Embryonic facial prominence (tissue), 1 donor: ENCODE results near the gene COX11.

Experiments used
- DNase-seq: peaks from one replicate; pipeline ENCODE4 v3.0.0-alpha.2; 2016; ENCODE audit errors: extremely low spot score

Gene COX11

GRCh38 chr17:54968262-54968987, at the start of gene COX11, which contains the start of gene STXBP4:
COX11 (minus strand) TSS chr17:54968654; CDS start chr17:54968646, 8 bp downstream.
STXBP4 (plus strand) TSS chr17:54968765; CDS start chr17:54986220, 17,455 bp downstream.
- DNase-seq: peak; percentile 94

- DNase-seq: no peak
Observed at GRCh38 chr17:55005520-55005919, 37.1 kb upstream of the COX11 start.

DNA sequence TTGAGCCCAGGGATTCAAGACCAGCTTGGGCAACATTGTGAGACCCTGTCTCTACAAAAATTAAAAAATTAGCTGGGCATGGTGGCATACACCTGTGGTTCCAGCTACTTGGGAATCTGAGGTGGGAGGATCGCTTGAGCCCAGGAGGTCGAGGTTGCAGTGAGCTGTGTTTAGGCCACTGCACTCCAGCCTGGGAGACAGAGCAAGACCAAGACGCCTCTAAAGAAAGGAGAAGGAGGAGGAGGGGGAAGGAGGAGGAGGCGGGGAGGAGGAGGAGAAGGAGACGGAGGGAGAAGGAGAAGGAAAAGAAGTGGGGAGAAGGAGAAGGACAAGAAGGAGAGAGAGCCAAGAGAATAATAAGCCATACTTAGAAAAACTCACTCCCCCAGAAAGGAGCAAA, 36.0 kb upstream of the COX11 start:
- DNase-seq: no peak

DNA sequence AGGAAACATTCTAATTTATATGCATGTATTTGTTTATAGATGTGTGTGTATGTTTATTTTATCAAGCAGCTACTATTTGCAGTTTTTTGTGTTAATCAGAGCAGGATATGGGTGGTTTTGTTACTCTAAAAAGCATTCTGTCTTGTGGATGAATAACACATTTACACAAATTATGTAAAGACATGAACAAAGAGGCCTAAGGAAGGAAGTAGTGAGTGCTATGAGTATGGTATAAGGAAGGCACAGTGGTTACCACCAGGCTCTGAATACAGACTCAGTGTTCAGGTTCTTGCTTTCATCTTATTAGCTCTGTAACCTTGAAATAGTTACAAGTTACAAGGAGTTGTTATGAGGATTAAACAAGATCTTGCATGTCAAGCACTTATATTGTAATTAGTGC, 34.0 kb upstream of the COX11 start:
- no peak for DNase-seq

DNA sequence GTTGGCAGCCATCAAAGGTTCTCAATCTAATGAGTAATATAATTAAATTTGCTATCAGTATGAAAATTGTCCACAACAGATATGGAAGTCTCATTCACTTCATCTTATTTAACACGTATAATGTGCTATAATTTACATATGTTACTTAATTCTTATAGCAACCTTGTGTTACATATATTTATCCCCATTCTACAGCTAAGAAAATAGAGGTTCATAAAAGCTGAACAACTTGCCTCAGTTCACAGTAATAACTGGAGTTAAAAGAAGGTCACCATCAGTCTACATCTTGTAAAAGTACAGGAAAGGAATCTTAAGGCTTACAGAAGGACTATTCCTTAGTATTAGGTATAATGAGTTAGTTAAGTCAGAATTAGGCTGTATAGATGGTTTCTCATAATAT, 28.0 kb upstream of the COX11 start:
- DNase-seq: no peak

GRCh38 chr17:54992797-54993639, 24.6 kb upstream of the COX11 start:
- peak; percentile 43 for DNase-seq

- no peak for DNase-seq
Observed at GRCh38 chr17:54991567-54991966, 23.1 kb upstream of the COX11 start.

GRCh38 chr17:54990118-54990517, 21.7 kb upstream of the COX11 start:
- no peak for DNase-seq

GRCh38 chr17:54985476-54985875, 17.0 kb upstream of the COX11 start:
- DNase-seq: no peak

GRCh38 chr17:54983260-54983659, 14.8 kb upstream of the COX11 start:
- no peak for DNase-seq

- no peak for DNase-seq
Observed at GRCh38 chr17:54982399-54982798, 13.9 kb upstream of the COX11 start.

- no peak for DNase-seq
Observed at GRCh38 chr17:54980375-54980774, 11.9 kb upstream of the COX11 start.

- DNase-seq: no peak
Observed at GRCh38 chr17:54979657-54980056, 11.2 kb upstream of the COX11 start.

- no peak for DNase-seq
Observed at GRCh38 chr17:54977744-54978143, 9.3 kb upstream of the COX11 start.

DNA sequence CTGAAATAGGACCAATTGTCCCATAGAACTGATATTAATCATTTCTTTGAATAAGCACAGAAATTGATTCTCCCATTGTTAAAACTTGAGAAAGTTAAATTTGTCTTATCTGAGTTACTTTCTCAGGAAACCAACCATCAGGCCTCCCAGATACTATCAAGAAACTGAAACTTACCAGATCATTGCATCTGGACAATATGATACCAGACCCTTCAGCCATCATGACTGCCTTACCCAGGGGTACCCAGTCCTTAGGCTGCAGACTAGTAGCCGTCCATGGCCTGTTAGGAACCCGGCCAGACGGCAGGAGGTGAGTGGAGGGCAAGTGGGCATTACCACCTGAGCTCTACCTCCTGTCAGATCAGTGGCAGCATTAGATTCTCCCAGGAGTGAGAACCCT, 7.9 kb upstream of the COX11 start:
- no peak for DNase-seq

- no peak for DNase-seq
Observed at GRCh38 chr17:54974759-54975158, 6.3 kb upstream of the COX11 start.

- no peak for DNase-seq
Observed at GRCh38 chr17:54972406-54973138, 4.1 kb upstream of the COX11 start.

DNA sequence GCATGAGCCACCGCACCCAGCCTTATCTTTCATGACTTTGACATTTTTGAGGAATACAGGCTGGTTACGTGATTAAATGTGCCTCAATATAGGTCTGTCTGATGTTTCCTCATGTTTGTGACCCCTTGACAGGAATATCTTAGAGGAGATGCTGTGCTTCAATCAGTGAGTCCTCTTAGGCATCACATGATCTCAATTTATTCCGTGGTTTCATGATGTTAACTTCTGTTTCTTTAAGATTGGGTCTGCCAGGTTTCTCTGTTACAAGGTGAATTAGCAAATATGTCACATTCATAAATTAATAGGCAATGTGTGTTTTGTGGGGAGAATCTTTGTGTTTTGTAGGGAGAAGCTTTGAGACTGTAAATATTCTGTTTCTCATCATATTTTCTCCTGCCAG, 3.4 kb upstream of the COX11 start:
- DNase-seq: no peak

- DNase-seq: no peak
Observed at GRCh38 chr17:54971147-54971546, 2.7 kb upstream of the COX11 start.

DNA sequence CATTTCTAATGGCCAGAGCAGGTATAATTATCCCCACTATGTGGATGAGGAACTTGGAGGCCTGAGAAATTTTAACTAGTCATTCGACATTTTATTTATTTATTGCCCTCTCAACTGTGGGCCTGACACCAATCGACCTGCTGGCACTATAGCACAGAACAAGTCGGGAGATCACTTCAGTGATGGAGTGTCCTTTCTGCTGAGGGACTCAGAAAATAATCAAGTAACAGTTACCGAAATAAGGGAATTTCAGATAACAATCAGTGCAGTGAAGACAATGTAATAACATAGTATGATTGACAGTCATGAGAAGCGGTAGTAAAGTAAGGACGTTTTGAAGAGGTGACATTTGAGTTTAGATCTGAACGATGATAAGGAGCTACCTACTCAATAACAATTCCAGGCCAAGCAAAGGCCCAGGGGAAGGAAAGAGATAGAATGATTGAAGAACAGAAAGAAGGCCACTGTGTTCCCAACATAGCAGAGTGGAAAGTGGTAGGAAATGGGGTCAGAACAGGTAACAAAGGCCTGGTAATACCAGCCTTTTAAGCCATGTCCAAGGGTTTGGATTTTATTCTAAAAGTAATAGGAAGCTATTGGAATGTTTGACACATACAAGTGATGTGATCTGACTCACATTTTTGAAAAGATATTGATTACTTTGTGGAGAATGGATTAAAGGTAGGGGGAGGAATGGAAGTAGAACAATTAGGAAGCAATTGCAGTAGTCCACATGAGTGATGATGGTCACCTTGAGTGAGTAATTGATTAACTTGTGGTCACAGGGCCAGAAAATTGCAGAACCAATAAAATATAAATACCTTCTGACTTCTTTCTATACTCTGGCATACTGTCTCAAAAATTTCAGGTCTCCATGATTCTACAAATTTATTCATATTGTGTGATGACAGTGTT, 1.5 kb upstream of the COX11 start:
- DNase-seq: no peak

DNA sequence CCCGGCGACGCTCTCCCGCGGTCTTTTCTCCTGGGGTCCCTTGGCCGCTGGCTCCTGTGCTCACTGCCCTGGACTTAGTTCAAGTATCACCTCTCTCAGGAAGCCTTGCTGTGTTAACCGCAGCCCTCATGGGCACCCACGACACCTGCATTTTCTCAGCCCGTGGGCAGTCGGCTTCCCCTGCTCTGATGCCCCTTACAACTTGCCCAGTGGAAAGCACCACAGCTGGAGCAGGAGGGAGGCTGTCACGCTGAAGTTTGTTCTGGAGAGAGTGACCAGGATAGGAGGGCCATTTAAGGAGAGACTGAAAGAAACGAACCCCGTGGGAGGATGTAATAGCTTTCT, 506 bp upstream of the COX11 start:
- no peak for DNase-seq
